ENCODE data around the gene MYOCD. TPM values are rescaled to one million over a fixed set of nuclear protein-coding genes. Genes with fewer than 3 reads are reported as not detected.

The MYOCD gene
- total RNA-seq, 1 experiment from 2014 or later, result not detected

DNA sequence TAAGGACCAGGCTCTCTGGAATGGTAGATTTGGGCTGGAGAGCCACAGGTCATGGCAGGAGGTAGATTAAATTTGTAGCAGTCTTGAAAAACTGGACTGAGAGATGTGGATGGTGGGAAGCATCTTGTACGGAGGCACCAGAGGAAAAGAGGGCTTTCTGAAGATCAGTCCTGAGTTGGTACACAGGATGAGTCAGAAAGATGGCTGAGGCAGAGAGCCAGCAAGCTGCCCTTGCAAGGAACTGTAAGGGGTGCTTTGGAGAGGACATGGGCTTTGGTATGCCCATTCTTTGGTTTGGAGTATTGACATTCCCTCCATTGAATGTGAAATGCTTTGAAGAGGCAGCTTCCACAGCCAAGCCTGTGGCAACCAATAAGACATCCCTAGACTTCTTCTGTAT lies 55.9 kb downstream of the MYOCD start:
- CTCF ChIA-PET, result no interaction called here
- Histone ChIP-seq H3K79me2 (ENCODE audit: insufficient read depth, low read length) (no peaks in the 10 kb centered on the region), H3K9me3 (ENCODE audit: control insufficient read depth in 1 of 2, insufficient read depth in 1 of 2, low read depth in 1 of 2, low read length in 2 of 2) (no peaks in the 10 kb centered on the region), H2AFZ (ENCODE audit: low read depth, low read length, poor library complexity, severe bottlenecking) (no peak overlapping the region), H3K27me3 (ENCODE audit: insufficient read depth, low read length) (no peaks in the 10 kb centered on the region), H3K4me2 (ENCODE audit: low read length) (no peak overlapping the region), H3K27ac (ENCODE audit: low read depth, low read length) (no peak overlapping the region), H3K9me2 (ENCODE audit: insufficient read depth) (no peaks in the 10 kb centered on the region), H4K20me1 (ENCODE audit: insufficient read depth) (no peaks in the 10 kb centered on the region), H3K4me1 (ENCODE audit: control insufficient read depth in 1 of 2, insufficient read depth in 2 of 2, low read length in 2 of 2) (no peaks in the 10 kb centered on the region), H3K9ac (ENCODE audit: low read length) (no peak overlapping the region), H3K4me3 (replicated peaks in 1 of 2; ENCODE audit: low read depth in 1 of 2, low read length in 2 of 2) (no peak overlapping the region), H3K36me3 (ENCODE audit: control insufficient read depth in 1 of 2, insufficient read depth in 2 of 2, low read length in 2 of 2) (no peaks in the 10 kb centered on the region)
- BruUV-seq (replicated peaks), result no TSS peak
- DNase-seq (ENCODE audit: low read depth, low spot score), result no peak
- RAD21 ChIA-PET (ENCODE audit: low non-redundant PET in 1 of 2, low total read pairs in 2 of 2, uncharacterized antibody in 2 of 2, unreplicated experiment in 2 of 2), result no interaction called here
- TF ChIP-seq POLR2AphosphoS5 (IDR thresholded peaks at IDR 0.05; ENCODE audit: low read depth, low read length) (no peak), JUND (IDR thresholded peaks at IDR 0.05) (no peak), EZH2phosphoT487 (IDR thresholded peaks at IDR 0.05; ENCODE audit: borderline replicate concordance) (no peak), ZNF274 (IDR thresholded peaks at IDR 0.05; ENCODE audit: low read depth, low read length) (no peak), TCF7L2 (IDR thresholded peaks at IDR 0.05; ENCODE audit: borderline replicate concordance, extremely low read depth, insufficient read depth, insufficient read length) (no peak), SIN3A (IDR thresholded peaks at IDR 0.05; ENCODE audit: low read depth) (no peak), SP1 (IDR thresholded peaks at IDR 0.05; ENCODE audit: low read depth) (no peak), POLR2A (IDR thresholded peaks at IDR 0.05; ENCODE audit: borderline replicate concordance, extremely low read depth, insufficient read depth, insufficient read length) (no peak), EGR1 (IDR thresholded peaks at IDR 0.05; ENCODE audit: low read depth) (no peak), YY1 (IDR thresholded peaks at IDR 0.05; ENCODE audit: extremely low read depth, insufficient replicate concordance, low read depth, low read length) (no peak), CEBPB (IDR thresholded peaks at IDR 0.05; ENCODE audit: low read depth) (no peak), FOSL1 (IDR thresholded peaks at IDR 0.05; ENCODE audit: low read depth) (no peak), EZH2 (IDR thresholded peaks at IDR 0.05) (no peak), RAD21 (IDR thresholded peaks at IDR 0.05; ENCODE audit: low read depth) (no peak), ZFX (IDR thresholded peaks at IDR 0.05) (no peak)
- TF ChIP-seq, protein P1, sequence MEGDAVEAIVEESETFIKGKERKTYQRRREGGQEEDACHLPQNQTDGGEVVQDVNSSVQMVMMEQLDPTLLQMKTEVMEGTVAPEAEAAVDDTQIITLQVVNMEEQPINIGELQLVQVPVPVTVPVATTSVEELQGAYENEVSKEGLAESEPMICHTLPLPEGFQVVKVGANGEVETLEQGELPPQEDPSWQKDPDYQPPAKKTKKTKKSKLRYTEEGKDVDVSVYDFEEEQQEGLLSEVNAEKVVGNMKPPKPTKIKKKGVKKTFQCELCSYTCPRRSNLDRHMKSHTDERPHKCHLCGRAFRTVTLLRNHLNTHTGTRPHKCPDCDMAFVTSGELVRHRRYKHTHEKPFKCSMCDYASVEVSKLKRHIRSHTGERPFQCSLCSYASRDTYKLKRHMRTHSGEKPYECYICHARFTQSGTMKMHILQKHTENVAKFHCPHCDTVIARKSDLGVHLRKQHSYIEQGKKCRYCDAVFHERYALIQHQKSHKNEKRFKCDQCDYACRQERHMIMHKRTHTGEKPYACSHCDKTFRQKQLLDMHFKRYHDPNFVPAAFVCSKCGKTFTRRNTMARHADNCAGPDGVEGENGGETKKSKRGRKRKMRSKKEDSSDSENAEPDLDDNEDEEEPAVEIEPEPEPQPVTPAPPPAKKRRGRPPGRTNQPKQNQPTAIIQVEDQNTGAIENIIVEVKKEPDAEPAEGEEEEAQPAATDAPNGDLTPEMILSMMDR (IDR thresholded peaks at IDR 0.05 in 2 of 3, conservative IDR thresholded peaks at IDR 0.05 in 1 of 3; ENCODE audit: borderline replicate concordance in 1 of 3, insufficient read depth in 1 of 3, low read depth in 2 of 3, low read length in 2 of 3), result no peak
- TF ChIP-seq, protein P2, sequence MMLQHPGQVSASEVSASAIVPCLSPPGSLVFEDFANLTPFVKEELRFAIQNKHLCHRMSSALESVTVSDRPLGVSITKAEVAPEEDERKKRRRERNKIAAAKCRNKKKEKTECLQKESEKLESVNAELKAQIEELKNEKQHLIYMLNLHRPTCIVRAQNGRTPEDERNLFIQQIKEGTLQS (IDR thresholded peaks at IDR 0.05), result no peak
- TF ChIP-seq, protein P3, sequence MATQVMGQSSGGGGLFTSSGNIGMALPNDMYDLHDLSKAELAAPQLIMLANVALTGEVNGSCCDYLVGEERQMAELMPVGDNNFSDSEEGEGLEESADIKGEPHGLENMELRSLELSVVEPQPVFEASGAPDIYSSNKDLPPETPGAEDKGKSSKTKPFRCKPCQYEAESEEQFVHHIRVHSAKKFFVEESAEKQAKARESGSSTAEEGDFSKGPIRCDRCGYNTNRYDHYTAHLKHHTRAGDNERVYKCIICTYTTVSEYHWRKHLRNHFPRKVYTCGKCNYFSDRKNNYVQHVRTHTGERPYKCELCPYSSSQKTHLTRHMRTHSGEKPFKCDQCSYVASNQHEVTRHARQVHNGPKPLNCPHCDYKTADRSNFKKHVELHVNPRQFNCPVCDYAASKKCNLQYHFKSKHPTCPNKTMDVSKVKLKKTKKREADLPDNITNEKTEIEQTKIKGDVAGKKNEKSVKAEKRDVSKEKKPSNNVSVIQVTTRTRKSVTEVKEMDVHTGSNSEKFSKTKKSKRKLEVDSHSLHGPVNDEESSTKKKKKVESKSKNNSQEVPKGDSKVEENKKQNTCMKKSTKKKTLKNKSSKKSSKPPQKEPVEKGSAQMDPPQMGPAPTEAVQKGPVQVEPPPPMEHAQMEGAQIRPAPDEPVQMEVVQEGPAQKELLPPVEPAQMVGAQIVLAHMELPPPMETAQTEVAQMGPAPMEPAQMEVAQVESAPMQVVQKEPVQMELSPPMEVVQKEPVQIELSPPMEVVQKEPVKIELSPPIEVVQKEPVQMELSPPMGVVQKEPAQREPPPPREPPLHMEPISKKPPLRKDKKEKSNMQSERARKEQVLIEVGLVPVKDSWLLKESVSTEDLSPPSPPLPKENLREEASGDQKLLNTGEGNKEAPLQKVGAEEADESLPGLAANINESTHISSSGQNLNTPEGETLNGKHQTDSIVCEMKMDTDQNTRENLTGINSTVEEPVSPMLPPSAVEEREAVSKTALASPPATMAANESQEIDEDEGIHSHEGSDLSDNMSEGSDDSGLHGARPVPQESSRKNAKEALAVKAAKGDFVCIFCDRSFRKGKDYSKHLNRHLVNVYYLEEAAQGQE (IDR thresholded peaks at IDR 0.05; ENCODE audit: low read depth), result no peak
- TF ChIP-seq, protein P4, sequence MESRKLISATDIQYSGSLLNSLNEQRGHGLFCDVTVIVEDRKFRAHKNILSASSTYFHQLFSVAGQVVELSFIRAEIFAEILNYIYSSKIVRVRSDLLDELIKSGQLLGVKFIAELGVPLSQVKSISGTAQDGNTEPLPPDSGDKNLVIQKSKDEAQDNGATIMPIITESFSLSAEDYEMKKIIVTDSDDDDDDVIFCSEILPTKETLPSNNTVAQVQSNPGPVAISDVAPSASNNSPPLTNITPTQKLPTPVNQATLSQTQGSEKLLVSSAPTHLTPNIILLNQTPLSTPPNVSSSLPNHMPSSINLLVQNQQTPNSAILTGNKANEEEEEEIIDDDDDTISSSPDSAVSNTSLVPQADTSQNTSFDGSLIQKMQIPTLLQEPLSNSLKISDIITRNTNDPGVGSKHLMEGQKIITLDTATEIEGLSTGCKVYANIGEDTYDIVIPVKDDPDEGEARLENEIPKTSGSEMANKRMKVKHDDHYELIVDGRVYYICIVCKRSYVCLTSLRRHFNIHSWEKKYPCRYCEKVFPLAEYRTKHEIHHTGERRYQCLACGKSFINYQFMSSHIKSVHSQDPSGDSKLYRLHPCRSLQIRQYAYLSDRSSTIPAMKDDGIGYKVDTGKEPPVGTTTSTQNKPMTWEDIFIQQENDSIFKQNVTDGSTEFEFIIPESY (IDR thresholded peaks at IDR 0.05; ENCODE audit: extremely low read depth, insufficient replicate concordance, low read length), result no peak
- TF ChIP-seq, protein P5, sequence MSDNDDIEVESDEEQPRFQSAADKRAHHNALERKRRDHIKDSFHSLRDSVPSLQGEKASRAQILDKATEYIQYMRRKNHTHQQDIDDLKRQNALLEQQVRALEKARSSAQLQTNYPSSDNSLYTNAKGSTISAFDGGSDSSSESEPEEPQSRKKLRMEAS (IDR thresholded peaks at IDR 0.05), result no peak
- ATAC-seq, result no peak
- intact Hi-C loops (cut with micrococcal nuclease), result no loop called here
- POLR2A ChIA-PET, result no interaction called here
